ENCODE data around the gene SMTNL1.

The SMTNL1 gene

GRCh38 chr11:57546451-57546850, 9.1 kb downstream of the SMTNL1 start:
- no peak for DNase-seq (ENCODE audit: low spot score)

GRCh38 chr11:57546869-57547475, 9.6 kb downstream of the SMTNL1 start:
- DNase-seq (ENCODE audit: low spot score), result no peak

- DNase-seq (ENCODE audit: low spot score), result no peak
These were observed 10.5 kb downstream of the SMTNL1 start for GRCh38 chr11:57547854-57548377.

GRCh38 chr11:57549983-57550382, 12.6 kb downstream of the SMTNL1 start:
- DNase-seq (ENCODE audit: low spot score), result no peak

- DNase-seq (ENCODE audit: low spot score), result no peak
These were observed 14.5 kb downstream of the SMTNL1 start for GRCh38 chr11:57551941-57552340.

GRCh38 chr11:57552479-57552878, 15.1 kb downstream of the SMTNL1 start:
- DNase-seq (ENCODE audit: low spot score), result no peak

DNA sequence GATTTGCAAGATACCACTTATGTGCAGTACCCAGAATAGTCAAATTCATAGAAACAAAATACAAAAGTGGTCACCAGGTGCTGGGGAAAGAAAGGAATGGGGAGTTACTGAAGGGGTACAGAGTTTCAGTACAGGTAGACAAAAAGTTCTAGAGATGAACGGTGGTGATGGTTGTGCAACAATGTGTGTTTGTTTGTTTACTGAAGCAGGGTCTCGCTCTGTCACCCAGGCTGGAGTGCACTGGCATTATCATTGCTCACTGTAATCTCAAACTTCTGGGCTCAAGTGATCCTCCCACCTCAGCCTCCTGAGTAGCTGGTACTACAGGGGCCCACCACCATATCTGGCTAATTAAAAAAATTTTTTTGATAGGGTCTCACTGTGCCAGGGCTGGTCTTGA, 18.0 kb downstream of the SMTNL1 start:
- no peak for DNase-seq (ENCODE audit: low spot score)

DNA sequence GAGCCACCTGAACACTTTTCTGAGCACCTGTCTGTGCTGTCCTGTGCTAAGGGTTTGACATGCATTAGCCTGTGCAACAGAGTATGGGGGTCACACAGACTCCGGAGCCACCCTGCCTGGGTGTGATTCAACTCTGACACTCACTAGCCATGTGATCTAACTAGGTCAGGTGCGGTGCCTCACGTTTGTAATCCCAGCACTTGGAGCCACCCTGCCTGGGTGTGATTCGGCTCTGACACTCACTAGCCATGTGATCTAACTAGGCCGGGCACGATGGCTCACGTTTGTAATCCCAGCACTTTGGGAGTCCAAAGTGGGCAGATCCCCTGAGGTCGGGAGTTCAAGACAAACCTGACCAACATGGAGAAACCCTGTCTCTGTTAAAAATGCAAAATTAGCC, 18.6 kb downstream of the SMTNL1 start:
- no peak for DNase-seq (ENCODE audit: low spot score)

- DNase-seq (ENCODE audit: low spot score), result no peak
These were observed 22.8 kb downstream of the SMTNL1 start for GRCh38 chr11:57560146-57560545.

GRCh38 chr11:57562596-57562995, 25.2 kb downstream of the SMTNL1 start:
- no peak for DNase-seq (ENCODE audit: low spot score)

- DNase-seq (ENCODE audit: low spot score), result no peak
These were observed 28.9 kb downstream of the SMTNL1 start for GRCh38 chr11:57566005-57566904.

GRCh38 chr11:57566905-57567514, 29.6 kb downstream of the SMTNL1 start:
- DNase-seq (ENCODE audit: low spot score), result no peak

- peak; percentile 89 for DNase-seq (ENCODE audit: low spot score)
These were observed 30.3 kb downstream of the SMTNL1 start, which contains the start of gene UBE2L6 for GRCh38 chr11:57567515-57568329. Gene UBE2L6, minus strand, starts transcription at chr11:57567672. Its CDS starts 61 bp downstream, at chr11:57567611.

DNA sequence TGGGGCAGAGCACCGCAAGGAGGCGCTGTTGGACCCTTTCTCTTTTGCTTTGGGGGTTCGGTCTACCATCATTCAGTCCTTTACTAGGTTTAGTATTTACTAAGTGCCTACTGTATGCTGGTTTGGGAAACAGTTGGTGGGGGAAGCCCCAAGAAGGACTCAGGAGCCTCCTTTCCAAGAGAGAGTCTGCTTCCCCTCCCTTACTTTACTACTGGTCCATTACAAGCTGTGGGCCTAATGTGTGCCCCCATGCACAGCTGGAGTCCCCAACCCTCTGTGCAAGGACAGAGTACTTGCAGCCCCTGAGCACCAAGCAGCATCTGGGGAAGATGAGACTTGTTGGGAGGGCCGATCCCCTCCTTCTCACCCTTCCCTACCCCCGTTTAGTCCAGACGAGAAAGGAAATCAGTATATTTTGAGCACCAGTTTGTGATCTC, 31.0 kb downstream of the SMTNL1 start:
- DNase-seq (ENCODE audit: low spot score), result no peak

DNA sequence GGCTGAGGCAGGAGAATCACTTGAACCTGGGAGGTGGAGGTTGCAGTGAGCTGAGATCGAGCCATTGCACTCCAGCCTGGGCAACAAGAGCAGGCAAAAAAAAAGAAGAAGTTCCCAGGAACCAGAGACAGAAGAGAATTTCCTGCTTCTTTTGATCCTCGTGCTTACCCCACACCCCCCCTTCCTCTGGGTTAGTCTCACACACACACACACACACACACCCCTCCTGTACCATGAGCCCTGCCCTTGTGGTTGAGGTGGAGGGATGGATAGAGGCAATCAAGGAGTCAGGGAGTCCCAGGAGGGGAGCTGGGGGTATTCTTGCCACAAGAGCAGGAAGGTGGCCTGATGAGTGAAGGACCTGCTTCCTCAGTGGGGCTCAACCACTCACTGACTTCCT, 34.2 kb downstream of the SMTNL1 start:
- DNase-seq (ENCODE audit: low spot score), result no peak

DNA sequence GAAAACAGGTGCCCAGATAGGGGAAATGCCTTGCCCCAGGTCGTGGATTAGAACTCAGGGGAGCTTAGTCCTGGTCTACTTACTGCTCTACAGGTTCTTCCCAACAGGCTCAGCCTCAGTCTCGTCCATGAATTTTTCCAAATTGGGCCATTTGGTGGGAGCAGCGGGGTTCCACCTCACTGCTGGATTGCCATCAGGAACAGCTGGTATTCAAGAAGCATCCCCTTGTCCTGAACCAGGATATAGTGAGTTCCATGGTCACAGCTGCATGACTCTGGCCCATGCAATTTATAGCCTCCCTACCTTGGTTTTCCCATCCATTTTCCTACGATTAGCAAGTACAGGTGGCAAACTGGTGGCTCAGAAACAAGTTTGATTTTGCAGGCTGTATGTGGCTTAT, 36.7 kb downstream of the SMTNL1 start:
- no peak for DNase-seq (ENCODE audit: low spot score)

GRCh38 chr11:57584341-57584740, 46.9 kb downstream of the SMTNL1 start:
- no peak for DNase-seq (ENCODE audit: low spot score)

GRCh38 chr11:57585301-57585700, 47.9 kb downstream of the SMTNL1 start:
- no peak for DNase-seq (ENCODE audit: low spot score)

GRCh38 chr11:57586711-57587245, 49.4 kb downstream of the SMTNL1 start:
- no peak for DNase-seq (ENCODE audit: low spot score)

DNA sequence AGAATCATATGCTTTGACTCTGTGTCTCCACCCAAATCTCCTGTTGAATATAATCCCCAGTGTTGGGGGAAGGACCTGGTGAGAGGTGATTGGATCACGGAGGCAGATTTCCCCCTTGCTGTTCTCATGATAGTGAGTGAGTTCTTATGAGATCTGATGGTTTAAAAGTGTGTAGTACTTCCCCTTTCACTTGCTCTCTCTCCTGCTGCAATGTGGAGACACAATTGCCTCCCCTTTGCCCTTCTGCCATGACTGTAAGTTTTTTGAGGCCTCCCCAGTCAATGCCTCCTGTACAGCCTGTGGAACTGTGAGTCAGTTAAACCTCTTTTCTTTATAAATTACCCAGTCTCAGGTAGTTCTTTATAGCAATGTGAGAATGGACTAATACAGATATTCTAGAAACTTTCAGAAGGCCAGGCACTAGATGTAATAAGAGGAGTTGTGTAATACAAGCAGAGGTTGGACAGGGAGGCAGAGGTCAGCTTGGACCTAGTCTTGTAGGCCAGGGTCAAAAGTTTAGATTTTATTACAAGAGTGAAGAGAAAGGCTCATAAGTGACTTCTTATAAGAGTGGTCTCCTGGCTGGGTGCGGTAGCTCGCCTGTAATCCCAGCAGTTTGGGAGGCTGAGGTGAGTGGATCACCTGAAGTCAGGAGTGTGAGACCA, 50.8 kb downstream of the SMTNL1 start:
- no peak for DNase-seq (ENCODE audit: low spot score)
